ENCODE results near the gene ZMYM4.
A peak's percentile ranks its signal among the peaks of the same experiment; 100 is the strongest.

The ZMYM4 gene

GRCh38 chr1:35408925-35409324, 140.4 kb downstream of the ZMYM4 start:
- no peak for DNase-seq

GRCh38 chr1:35426097-35426586, 157.6 kb downstream of the ZMYM4 start:
- DNase-seq: no peak

- no peak for DNase-seq
Measured at GRCh38 chr1:35428360-35428759, 159.9 kb downstream of the ZMYM4 start.

- DNase-seq: no peak
Measured at GRCh38 chr1:35430762-35431161, 162.3 kb downstream of the ZMYM4 start.

- DNase-seq: no peak
Measured at GRCh38 chr1:35431173-35431599, 162.7 kb downstream of the ZMYM4 start.

GRCh38 chr1:35432231-35432630, 163.7 kb downstream of the ZMYM4 start:
- DNase-seq: no peak

DNA sequence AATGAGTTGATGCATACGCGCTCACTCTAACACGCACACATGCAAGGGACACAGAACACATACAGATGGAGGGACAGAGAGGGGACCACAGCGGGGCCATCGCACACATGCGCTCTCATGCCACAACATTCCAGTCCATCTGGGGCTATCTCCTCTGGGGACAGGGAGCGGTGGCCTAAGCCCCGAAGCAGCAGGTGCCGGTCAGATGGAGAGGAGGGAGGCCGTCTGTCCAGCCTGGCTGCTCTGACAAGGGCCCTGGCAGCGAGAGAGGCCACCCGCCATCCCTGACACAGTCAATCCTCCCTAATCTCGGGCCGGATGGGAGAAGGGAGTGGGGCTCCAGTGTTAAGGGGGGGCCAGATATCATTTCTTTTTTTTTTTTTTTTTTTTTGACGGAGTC, 165.2 kb downstream of the ZMYM4 start:
- no peak for DNase-seq

GRCh38 chr1:35434703-35435102, 166.2 kb downstream of the ZMYM4 start:
- DNase-seq: no peak

DNA sequence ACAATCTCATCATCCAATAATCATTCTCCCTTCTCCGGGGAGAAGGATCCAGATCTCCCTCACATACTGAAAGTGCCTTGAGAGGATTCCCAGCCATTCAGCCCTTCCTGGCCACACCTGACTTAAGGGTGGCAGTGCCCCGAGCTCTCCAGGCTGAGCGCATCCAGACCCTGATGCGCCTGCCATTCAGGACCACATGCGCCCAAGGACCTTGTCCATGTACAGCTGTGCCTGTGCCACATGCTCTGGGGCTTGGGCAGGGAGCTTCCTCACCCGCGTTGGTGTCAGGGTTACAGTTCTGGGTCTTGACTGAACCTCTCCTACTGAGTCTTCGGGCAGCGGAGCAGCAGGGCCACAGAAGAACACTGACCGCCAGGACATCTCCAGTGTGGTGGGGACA, 167.6 kb downstream of the ZMYM4 start:
- DNase-seq: no peak

DNA sequence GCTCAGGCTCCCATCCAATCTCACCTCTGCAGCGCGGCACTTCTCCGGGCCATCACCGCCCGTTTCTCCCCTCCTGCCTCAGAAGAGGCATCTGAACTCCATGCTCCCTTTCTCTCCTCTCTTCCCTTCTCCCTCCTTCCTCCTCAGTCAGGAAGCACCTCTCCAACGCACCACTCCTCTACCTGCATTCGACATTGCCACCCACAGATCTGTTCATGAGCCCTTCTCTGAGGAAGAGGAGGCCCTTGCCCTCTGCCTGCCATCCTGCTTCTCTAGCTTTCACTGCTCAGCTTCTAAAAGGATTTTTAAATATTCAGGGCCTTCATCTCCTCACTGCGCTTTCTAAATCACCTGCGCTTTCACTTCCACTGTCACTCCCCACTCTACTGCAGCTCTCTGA, 168.7 kb downstream of the ZMYM4 start:
- DNase-seq: no peak

DNA sequence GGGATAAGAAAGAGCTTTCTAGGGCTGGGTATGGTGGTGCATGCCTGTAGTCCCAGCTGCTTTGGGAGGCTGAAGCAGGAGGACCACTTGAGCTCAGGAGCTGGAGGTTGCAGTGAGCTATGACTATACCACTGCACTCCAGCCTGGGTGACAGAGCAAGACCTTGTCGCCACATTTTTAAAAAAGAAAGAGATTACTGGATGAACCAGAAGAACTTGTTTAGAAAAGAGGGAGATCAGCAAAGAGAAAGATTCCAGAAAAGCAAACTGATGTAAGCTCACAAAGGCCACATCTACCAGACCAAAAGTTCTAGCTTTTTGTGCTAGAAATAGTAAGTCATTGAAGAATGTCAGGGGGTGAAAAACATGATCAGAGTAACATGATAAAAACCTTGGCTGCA, 171.1 kb downstream of the ZMYM4 start:
- no peak for DNase-seq

DNA sequence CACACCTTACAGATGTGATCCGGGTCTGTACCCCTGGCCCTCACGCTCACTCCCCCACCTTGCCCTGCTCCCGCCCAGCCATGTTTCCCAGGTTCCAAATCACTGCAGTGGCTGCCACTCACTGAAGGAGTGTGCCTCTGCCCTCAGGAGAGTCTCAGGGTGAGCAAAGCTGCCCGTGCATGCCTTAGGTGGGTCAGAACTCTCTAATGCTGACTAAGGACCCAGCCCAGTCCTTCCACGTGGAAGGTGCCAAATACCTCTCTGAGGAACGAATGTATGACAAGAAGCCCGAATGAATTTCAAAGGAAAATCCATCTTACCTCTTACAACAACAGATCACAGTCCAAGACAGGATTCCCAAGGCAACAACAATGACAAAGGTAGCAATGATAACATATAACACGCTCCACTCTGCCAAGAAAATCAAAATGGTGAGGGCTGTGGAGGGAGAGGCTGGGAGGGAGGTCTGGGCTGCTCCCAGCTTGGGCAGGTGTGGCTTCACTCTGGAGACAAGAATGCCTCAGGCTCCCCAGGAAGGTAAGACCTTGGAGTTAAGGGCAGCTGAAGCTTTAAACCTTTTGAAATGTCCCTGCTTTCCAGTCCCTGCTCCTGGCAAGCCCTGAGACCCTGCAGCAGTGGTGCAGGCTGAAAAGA, 173.5 kb downstream of the ZMYM4 start:
- no peak for DNase-seq

- peak in 2 of 6 experiments; percentile 33 to 40 for DNase-seq
Measured at GRCh38 chr1:35442734-35443133, 174.2 kb downstream of the ZMYM4 start.

DNA sequence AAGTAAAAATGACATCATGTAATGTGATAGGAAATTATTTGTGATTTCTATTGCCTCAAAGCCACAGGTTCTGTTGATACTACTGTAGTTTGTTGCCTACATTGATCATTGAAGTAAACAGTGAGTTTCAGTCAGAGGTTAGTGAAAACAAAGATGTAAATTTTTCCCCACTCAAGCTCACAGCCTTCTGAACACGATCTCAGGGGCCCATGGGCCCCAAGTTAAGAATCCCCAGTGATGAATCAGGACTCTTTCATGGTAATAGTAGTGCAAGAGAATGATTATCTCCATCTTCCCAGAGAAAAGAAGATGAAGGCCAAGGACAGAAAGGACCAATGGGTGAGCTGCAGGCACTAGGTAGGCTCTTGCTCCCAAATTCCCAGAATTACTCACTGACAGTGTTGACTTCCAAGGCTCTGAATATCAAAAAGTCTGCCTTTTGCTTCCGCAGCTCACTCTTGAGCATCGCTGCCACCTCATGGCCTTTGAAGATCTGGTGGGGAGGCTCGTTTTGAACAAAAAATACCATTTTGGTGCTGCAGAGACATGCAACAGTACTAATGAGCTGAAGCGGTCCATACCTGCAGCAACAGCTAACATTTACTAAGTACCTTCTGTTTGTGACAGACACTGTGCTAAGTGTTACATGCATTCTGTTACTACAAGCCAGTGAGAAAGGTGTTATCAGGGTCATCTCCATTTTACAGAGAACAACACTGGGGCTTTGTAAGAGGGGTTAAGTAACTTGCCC, 175.4 kb downstream of the ZMYM4 start:
- no peak for DNase-seq

DNA sequence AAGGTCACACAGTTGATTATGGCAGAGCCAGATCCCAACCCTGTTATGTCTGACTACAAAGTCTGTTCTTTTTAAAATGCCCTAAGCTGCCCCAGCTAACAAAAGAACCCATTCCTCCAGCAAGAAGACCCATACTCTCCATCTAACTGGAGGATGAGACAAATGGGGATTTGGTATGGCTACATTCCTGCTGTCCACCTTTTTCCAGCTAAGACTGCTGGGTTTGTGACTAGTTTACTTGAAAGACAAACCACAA, 175.9 kb downstream of the ZMYM4 start:
- no peak for DNase-seq

DNA sequence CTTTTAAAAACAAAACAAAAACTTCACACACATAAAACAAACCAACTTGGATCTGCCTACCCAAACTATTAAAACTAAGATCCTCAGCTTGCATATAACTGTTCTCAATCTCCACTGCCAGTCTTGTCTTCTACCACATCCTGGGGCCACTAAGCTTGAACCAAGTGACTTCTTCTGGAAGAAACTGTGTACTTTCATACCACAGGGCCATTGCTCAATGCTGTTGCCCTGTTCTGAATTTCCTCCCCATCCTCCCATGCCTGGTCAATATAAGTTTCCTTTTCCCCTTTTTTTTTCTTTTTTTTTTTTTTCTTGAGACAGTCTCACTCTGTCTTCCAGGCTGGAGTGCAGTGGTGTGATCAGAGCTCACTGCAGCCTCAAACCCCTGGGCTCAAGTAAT, 178.8 kb downstream of the ZMYM4 start:
- DNase-seq: no peak

- no peak for DNase-seq
Measured at GRCh38 chr1:35448344-35448801, 179.9 kb downstream of the ZMYM4 start.

GRCh38 chr1:35449334-35450008, 181.0 kb downstream of the ZMYM4 start:
- no peak for DNase-seq

DNA sequence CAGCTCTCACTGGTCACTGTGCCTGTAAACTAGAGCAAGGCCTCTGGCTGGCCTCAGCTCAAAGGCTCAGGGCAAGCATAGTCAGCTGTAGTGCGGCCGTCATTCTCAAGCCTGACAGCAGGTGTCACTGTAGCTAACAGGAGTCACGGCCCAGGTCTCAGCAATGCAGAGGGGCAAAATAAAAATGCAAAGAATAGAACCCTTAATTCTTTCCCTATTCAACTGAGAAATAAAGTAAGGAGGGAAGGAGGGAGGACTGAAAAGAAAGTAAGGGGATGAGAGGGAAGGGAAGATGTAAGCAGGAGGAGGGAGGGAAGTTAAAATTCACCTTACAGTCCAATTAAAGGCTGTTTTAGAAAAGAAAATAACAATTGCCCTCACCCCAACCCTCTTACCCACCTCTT, 182.6 kb downstream of the ZMYM4 start:
- peak; percentile 18 to 76 (median 59) for DNase-seq

DNA sequence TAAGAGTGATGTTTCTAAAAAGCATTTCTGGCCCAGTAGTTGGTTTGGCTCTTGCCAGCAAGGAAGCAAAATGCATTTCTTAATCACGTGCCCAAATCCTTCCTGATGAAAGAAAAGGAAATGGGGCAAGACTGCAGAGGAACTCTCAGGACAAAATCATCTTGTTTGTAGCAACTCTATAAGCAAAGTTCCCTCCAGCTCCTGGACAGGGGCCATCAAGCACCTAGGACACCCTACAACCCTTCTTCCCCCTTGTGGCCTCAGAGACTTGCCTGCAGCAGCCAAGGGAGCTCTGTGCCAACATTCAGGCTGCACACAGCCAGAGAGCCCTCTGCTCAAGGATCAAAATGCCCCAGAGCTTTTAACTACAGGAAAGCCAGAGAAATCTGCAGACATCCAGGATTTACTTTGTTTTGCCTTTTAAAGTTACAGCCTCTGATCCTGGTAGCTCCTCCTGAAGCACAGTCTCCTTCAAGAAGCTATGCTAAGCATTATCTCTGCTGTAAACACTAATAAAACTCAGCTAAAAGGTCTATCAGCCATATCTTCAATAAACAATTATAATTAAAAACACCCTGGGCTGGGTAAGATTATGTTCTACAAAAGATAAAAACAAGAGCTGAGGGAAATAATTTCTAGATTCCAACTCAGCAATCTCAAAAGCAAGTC, 183.7 kb downstream of the ZMYM4 start:
- DNase-seq: peak in 3 of 6 experiments; percentile 4 to 12 (median 10)

DNA sequence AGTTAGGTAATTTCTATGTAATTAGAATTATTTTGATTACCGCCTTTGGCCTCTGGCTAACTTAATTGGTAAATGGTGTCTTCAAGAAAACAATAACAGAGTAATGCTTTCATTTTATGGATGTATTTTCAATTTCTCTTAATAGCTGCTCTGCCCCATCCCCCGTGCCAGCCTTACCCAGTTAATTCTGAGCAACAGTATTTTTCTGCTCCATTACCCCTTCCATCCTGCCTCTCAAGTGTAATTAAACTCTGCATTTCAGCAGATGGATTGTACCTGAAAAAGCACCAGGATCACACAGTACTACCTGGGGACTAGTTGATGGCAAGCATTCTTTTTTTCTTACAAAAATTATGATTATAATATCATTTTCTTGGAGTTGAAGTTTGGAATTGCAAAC, 184.5 kb downstream of the ZMYM4 start:
- DNase-seq: no peak

GRCh38 chr1:35454176-35454575, 185.7 kb downstream of the ZMYM4 start:
- DNase-seq: no peak

- no peak for DNase-seq
Measured at GRCh38 chr1:35454616-35455015, 186.1 kb downstream of the ZMYM4 start.

DNA sequence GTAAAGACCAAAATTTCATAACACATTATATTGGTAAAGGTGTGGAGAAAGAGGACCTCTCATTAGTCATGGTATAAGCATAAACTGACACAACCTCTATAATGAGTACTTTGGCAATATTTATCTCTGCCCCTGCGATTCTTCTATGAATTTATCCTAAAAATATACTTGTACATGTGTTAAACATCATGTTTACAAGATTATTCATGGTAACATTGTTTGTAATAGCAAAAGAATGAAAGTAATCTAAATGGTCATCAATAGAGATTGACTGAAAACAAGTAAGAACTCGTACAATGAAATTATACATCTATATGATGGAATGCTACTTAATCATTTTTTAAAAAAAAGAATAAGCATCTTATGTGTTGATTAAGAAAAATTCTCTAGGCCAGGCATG, 192.3 kb downstream of the ZMYM4 start:
- DNase-seq: no peak
